ENCODE results near the gene MTMR3. TPM values are rescaled to one million over a fixed set of nuclear protein-coding genes. Genes with fewer than 3 reads are reported as not detected.

The MTMR3 gene
- total RNA-seq, 1 experiment from 2014 or later, result 27.0 TPM

DNA sequence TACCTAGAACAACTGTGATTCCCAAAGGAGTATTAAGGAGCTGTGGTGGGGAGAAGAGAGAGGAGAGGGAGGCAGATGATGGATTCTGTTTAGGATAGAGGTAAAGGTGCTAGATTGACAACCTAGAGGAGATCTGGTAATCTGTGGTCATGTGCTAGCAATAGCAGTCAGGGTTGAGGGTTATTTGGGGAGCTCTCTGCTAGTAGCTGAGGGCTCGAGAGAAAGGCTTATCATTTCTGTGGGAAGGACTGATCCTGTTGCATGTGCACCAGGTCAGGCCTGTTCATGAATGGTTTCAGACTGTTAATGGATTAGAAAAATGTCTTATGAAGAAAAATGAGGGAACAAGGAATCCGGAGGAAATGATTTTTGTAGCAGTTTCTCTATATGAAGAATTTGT, 63.2 kb downstream of the MTMR3 start (continued):
- TF ChIP-seq, protein P1, sequence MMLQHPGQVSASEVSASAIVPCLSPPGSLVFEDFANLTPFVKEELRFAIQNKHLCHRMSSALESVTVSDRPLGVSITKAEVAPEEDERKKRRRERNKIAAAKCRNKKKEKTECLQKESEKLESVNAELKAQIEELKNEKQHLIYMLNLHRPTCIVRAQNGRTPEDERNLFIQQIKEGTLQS (IDR thresholded peaks at IDR 0.05), result no peak
- no peak for TF ChIP-seq SRF (IDR thresholded peaks at IDR 0.05; ENCODE audit: low read depth)

DNA sequence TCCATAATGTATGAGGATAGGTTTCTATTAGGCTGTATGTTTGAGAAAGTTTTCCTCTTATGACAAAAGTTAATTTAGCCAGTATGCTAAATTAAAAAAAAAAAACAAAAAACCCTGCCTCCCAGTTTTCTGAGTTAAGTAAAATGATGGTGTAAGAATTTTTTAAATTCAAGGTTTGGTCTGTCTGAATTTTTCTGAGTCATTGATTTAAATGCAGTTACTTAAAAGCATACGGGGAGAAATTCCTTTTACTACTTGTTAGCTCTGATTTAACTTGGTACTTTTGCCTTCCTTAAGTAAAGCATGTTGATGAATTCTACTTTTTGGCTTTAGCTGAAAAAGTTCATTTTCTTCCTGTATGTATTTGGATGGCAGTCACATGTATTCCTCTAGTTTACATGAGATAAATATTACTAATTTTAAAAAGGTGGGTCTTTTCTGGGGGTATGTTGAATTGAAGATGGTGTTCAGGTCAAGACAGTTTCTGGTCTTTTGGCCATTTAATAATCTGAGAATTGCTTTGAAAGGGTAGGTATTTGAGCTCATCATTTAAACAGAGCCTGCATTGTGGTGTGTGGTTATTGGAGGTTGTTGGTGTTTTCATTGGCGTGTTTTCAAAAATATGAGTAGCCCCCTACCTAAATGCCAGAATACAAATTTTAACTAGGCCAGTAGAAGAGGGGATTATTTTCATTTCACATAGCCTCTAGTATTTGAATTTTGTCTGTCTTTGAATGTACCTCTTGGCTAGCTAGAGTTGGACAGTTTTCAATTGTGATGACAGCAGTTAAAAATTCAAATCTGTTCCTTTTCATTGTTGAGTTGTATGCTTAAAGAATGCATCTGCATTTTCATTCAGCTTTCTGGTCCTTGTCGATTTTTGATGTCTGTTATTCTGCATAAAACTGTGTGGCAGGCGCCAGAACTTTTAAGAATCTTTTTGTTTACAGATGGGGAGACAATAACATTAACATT, 64.7 kb downstream of the MTMR3 start:
- Histone ChIP-seq H2AFZ (ENCODE audit: low read depth, low read length, poor library complexity, severe bottlenecking) (no peak overlapping the region), H3K27ac (ENCODE audit: low read depth, low read length) (no peak overlapping the region), H3K9me2 (ENCODE audit: insufficient read depth) (no peaks in the 10 kb centered on the region), H3K9ac (ENCODE audit: low read length) (no peak overlapping the region), H3K4me3 (replicated peaks in 1 of 2; ENCODE audit: low read depth in 1 of 2, low read length in 2 of 2) (no peak overlapping the region), H3K4me1 (ENCODE audit: control insufficient read depth in 1 of 2, insufficient read depth in 2 of 2, low read length in 2 of 2) (peaks cover 9 to 10% of the 10 kb centered on the region in 2 experiments; a peak in 3 of 4 replicates), H3K4me2 (ENCODE audit: low read length) (no peak overlapping the region), H3K9me3 (ENCODE audit: control insufficient read depth in 1 of 2, insufficient read depth in 1 of 2, low read depth in 1 of 2, low read length in 2 of 2) (no peaks in the 10 kb centered on the region), H3K36me3 (ENCODE audit: control insufficient read depth in 1 of 2, insufficient read depth in 2 of 2, low read length in 2 of 2) (no peaks in the 10 kb centered on the region), H3K27me3 (ENCODE audit: insufficient read depth, low read length) (no peaks in the 10 kb centered on the region), H4K20me1 (ENCODE audit: insufficient read depth) (no peaks in the 10 kb centered on the region), H3K79me2 (ENCODE audit: insufficient read depth, low read length) (peaks cover 37% of the 10 kb centered on the region)
- no TSS peak for BruUV-seq (replicated peaks)
- TF ChIP-seq EGR1 (IDR thresholded peaks at IDR 0.05; ENCODE audit: low read depth) (no peak), SRF (IDR thresholded peaks at IDR 0.05; ENCODE audit: low read depth) (no peak), ZFX (IDR thresholded peaks at IDR 0.05) (no peak), CBX3 (IDR thresholded peaks at IDR 0.05; ENCODE audit: low read depth) (no peak), SIN3A (IDR thresholded peaks at IDR 0.05; ENCODE audit: low read depth) (no peak), JUND (IDR thresholded peaks at IDR 0.05) (no peak)
- ChIA-PET POLR2A (no interaction called here), RAD21 (ENCODE audit: low non-redundant PET in 1 of 2, low total read pairs in 2 of 2, uncharacterized antibody in 2 of 2, unreplicated experiment in 2 of 2) (no interaction called here), CTCF (no interaction called here)
- intact Hi-C loops (cut with micrococcal nuclease), result no loop called here
- ATAC-seq (no peak), DNase-seq (ENCODE audit: low read depth, low spot score) (no peak)

DNA sequence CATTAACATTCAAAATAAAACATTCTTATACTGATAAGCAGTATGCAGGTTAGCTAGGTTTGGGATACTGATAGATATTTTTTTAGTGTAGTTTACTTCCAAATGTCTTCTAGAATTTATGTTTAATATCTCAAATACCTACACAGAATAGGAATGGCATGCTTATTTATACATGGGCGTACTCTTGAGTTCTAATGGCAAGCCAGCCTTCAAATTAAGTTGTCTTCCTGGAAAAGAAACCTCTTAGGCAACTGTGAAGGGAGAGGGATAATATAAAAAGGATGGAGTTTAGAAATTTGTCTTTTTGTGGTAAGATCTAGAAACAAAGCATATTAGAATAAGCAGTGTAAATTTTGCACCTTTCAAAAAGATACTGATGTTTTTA, 65.4 kb downstream of the MTMR3 start:
- Histone ChIP-seq H3K4me3 (replicated peaks in 1 of 2; ENCODE audit: low read depth in 1 of 2, low read length in 2 of 2) (no peak overlapping the region), H3K36me3 (ENCODE audit: control insufficient read depth in 1 of 2, insufficient read depth in 2 of 2, low read length in 2 of 2) (no peaks in the 10 kb centered on the region), H3K27me3 (ENCODE audit: insufficient read depth, low read length) (no peaks in the 10 kb centered on the region), H3K9me2 (ENCODE audit: insufficient read depth) (no peaks in the 10 kb centered on the region), H3K4me1 (ENCODE audit: control insufficient read depth in 1 of 2, insufficient read depth in 2 of 2, low read length in 2 of 2) (peaks cover 9 to 10% of the 10 kb centered on the region in 2 experiments; a peak in 3 of 4 replicates), H2AFZ (ENCODE audit: low read depth, low read length, poor library complexity, severe bottlenecking) (no peak overlapping the region), H3K9me3 (ENCODE audit: control insufficient read depth in 1 of 2, insufficient read depth in 1 of 2, low read depth in 1 of 2, low read length in 2 of 2) (no peaks in the 10 kb centered on the region), H3K9ac (ENCODE audit: low read length) (no peak overlapping the region), H3K4me2 (ENCODE audit: low read length) (no peak overlapping the region), H3K79me2 (ENCODE audit: insufficient read depth, low read length) (peaks cover 38% of the 10 kb centered on the region), H4K20me1 (ENCODE audit: insufficient read depth) (no peaks in the 10 kb centered on the region), H3K27ac (ENCODE audit: low read depth, low read length) (no peak overlapping the region)
- no peak for DNase-seq (ENCODE audit: low read depth, low spot score)
- no TSS peak for BruUV-seq (replicated peaks)
- ChIA-PET POLR2A (no interaction called here), CTCF (no interaction called here), RAD21 (ENCODE audit: low non-redundant PET in 1 of 2, low total read pairs in 2 of 2, uncharacterized antibody in 2 of 2, unreplicated experiment in 2 of 2) (no interaction called here)
- intact Hi-C loops (cut with micrococcal nuclease), result no loop called here
- ATAC-seq, result no peak
- no peak for TF ChIP-seq JUND (IDR thresholded peaks at IDR 0.05)
- no peak for TF ChIP-seq SP1 (IDR thresholded peaks at IDR 0.05; ENCODE audit: low read depth)
- TF ChIP-seq CEBPB (IDR thresholded peaks at IDR 0.05; ENCODE audit: low read depth), result no peak
- no peak for TF ChIP-seq FOSL1 (IDR thresholded peaks at IDR 0.05; ENCODE audit: low read depth)
- TF ChIP-seq, protein P2, sequence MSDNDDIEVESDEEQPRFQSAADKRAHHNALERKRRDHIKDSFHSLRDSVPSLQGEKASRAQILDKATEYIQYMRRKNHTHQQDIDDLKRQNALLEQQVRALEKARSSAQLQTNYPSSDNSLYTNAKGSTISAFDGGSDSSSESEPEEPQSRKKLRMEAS (IDR thresholded peaks at IDR 0.05), result no peak
- TF ChIP-seq ELF1 (IDR thresholded peaks at IDR 0.05; ENCODE audit: borderline replicate concordance, low read depth), result no peak
- TF ChIP-seq ZNF274 (IDR thresholded peaks at IDR 0.05; ENCODE audit: low read depth, low read length), result no peak
- TF ChIP-seq, protein P1 (IDR thresholded peaks at IDR 0.05), result no peak
- TF ChIP-seq, protein P3, sequence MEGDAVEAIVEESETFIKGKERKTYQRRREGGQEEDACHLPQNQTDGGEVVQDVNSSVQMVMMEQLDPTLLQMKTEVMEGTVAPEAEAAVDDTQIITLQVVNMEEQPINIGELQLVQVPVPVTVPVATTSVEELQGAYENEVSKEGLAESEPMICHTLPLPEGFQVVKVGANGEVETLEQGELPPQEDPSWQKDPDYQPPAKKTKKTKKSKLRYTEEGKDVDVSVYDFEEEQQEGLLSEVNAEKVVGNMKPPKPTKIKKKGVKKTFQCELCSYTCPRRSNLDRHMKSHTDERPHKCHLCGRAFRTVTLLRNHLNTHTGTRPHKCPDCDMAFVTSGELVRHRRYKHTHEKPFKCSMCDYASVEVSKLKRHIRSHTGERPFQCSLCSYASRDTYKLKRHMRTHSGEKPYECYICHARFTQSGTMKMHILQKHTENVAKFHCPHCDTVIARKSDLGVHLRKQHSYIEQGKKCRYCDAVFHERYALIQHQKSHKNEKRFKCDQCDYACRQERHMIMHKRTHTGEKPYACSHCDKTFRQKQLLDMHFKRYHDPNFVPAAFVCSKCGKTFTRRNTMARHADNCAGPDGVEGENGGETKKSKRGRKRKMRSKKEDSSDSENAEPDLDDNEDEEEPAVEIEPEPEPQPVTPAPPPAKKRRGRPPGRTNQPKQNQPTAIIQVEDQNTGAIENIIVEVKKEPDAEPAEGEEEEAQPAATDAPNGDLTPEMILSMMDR (IDR thresholded peaks at IDR 0.05 in 2 of 3, conservative IDR thresholded peaks at IDR 0.05 in 1 of 3; ENCODE audit: borderline replicate concordance in 1 of 3, insufficient read depth in 1 of 3, low read depth in 2 of 3, low read length in 2 of 3), result no peak
- TF ChIP-seq SRF (IDR thresholded peaks at IDR 0.05; ENCODE audit: low read depth), result no peak
- no peak for TF ChIP-seq TCF7L2 (IDR thresholded peaks at IDR 0.05; ENCODE audit: borderline replicate concordance, extremely low read depth, insufficient read depth, insufficient read length)
- no peak for TF ChIP-seq YY1 (IDR thresholded peaks at IDR 0.05; ENCODE audit: extremely low read depth, insufficient replicate concordance, low read depth, low read length)

Measured in HCT116 (cell line).